HG03378 (cell line): ENCODE measurements around the gene SNCA.

Source experiments
- ATAC-seq: cut with Tn5 transposase; IDR thresholded peaks from one replicate; pipeline ENCODE4 v1.9.1; 2021; ENCODE audit warnings: mild to moderate bottlenecking, moderate library complexity; ENCODE audit not compliant: unreplicated experiment

Gene SNCA

GRCh38 chr4:89712827-89713226 is 124.1 kb downstream of the SNCA start:
- ATAC-seq, result no peak

GRCh38 chr4:89712141-89712540 is 124.8 kb downstream of the SNCA start:
- ATAC-seq, result no peak

GRCh38 chr4:89708903-89709421 is 128.0 kb downstream of the SNCA start:
- ATAC-seq, result no peak

- no peak for ATAC-seq
These were observed 129.5 kb downstream of the SNCA start for GRCh38 chr4:89707467-89707866.

- ATAC-seq, result no peak
These were observed 132.1 kb downstream of the SNCA start for GRCh38 chr4:89704651-89705395.

- ATAC-seq, result no peak
These were observed 133.0 kb downstream of the SNCA start for GRCh38 chr4:89703829-89704590.

- no peak for ATAC-seq
These were observed 136.1 kb downstream of the SNCA start for GRCh38 chr4:89700766-89701423.

- ATAC-seq, result no peak
These were observed 151.3 kb downstream of the SNCA start for GRCh38 chr4:89685690-89686089.

GRCh38 chr4:89685277-89685676 is 151.7 kb downstream of the SNCA start:
- no peak for ATAC-seq

- no peak for ATAC-seq
These were observed 152.4 kb downstream of the SNCA start for GRCh38 chr4:89684536-89684935.

- no peak for ATAC-seq
These were observed 154.2 kb downstream of the SNCA start for GRCh38 chr4:89682808-89683207.

GRCh38 chr4:89681671-89682070 is 155.3 kb downstream of the SNCA start:
- no peak for ATAC-seq

- no peak for ATAC-seq
These were observed 155.7 kb downstream of the SNCA start for GRCh38 chr4:89681219-89681618.

GRCh38 chr4:89674876-89675459 is 162.0 kb downstream of the SNCA start:
- ATAC-seq, result no peak
